Right lobe of liver (tissue), 4 donors: ENCODE data around the gene OSBPL5.

Experiments used
- POLR2A ChIP-seq: fragments of 450-650 bp; IDR thresholded peaks from one replicate; pipeline ENCODE4 v1.6.1; 2017; ENCODE audit warnings: antibody characterized with exemption, mild to moderate bottlenecking
- TF ChIP-seq, protein P1 (sequence below), 4 donors: fragments of 200-600 bp in 3 of 4; fragments of 450-650 bp in 1 of 4; IDR thresholded peaks; one replicate each; pipeline versions ENCODE4 v1.5.1 to v1.8.0; 2016 to 2022; ENCODE audit warnings: antibody characterized with exemption in 4 of 4, mild to moderate bottlenecking in 2 of 4
- donor health status: DM: no; HTN: no; CAD: no.
- donor health status: DM: no; HTN: no; CAD: no.
- donor health status: DM: no; HTN: yes; CAD: no.

DNA sequence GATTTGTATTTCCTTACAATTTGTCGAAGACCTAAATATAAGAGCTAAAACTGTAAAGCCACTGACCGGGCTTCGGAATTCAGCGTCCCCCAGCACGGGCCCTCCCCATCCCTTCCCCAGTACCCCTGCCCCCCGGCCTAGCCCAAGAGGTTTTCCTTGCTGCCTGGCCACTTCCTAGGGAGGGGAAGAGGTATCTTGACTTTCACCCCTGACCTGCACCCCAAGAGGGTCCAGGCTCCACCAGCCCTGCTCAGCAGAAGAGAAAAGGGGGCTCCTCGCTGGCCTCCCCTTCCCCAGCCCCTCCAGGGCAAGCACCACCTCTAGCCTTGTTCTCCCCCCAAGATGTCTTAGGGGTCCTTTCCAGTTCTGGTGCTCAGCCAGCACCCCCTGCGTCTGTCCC, 81.8 kb downstream of the OSBPL5 start:
- TF ChIP-seq, protein P1, sequence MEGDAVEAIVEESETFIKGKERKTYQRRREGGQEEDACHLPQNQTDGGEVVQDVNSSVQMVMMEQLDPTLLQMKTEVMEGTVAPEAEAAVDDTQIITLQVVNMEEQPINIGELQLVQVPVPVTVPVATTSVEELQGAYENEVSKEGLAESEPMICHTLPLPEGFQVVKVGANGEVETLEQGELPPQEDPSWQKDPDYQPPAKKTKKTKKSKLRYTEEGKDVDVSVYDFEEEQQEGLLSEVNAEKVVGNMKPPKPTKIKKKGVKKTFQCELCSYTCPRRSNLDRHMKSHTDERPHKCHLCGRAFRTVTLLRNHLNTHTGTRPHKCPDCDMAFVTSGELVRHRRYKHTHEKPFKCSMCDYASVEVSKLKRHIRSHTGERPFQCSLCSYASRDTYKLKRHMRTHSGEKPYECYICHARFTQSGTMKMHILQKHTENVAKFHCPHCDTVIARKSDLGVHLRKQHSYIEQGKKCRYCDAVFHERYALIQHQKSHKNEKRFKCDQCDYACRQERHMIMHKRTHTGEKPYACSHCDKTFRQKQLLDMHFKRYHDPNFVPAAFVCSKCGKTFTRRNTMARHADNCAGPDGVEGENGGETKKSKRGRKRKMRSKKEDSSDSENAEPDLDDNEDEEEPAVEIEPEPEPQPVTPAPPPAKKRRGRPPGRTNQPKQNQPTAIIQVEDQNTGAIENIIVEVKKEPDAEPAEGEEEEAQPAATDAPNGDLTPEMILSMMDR (IDR thresholded peaks at IDR 0.05): no peak
- TF ChIP-seq POLR2A: no peak
